SK-N-SH treated with all-trans-retinoic acid at 6 μM for 48 hours (cell line): ENCODE data around the gene EDA2R.

Source experiments
- ATAC-seq: fragments of 200-7000 bp; cut with Tn5 transposase; 3 replicates; pipeline ENCODE4 v1.9.1; 2020; ENCODE audit warnings: mild to moderate bottlenecking, moderate library complexity
- ARNTL ChIP-seq: fragments of 450-650 bp; formaldehyde crosslinking; IDR thresholded peaks from 2 replicates; pipeline ENCODE4 v1.5.0; 2020; ENCODE audit warnings: low read depth, mild to moderate bottlenecking, moderate library complexity, borderline replicate concordance
- BACH2 ChIP-seq: fragments of 250-450 bp; sonication (Bioruptor Pico); IDR thresholded peaks from 2 replicates; pipeline ENCODE4 v1.9.0; 2021; ENCODE audit warnings: mild to moderate bottlenecking, borderline replicate concordance
- CSDC2 ChIP-seq: fragments of 250-450 bp; sonication (Bioruptor Pico); IDR thresholded peaks from 2 replicates; pipeline ENCODE4 v1.5.0; 2020; ENCODE audit warnings: mild to moderate bottlenecking, moderate library complexity
- CSRNP3 ChIP-seq: fragments of 250-450 bp; sonication (Bioruptor Pico); IDR thresholded peaks from 2 replicates; pipeline ENCODE4 v1.5.1; 2021; ENCODE audit warnings: mild to moderate bottlenecking, moderate library complexity
- GLIS3 ChIP-seq: fragments of 250-450 bp; sonication (Bioruptor Pico); IDR thresholded peaks from 2 replicates; pipeline ENCODE4 v1.5.0; 2020; ENCODE audit warnings: mild to moderate bottlenecking, moderate library complexity
- ISL1 ChIP-seq: fragments of 250-450 bp; sonication (Bioruptor Pico); IDR thresholded peaks from 2 replicates; pipeline ENCODE4 v2.1.2; 2022; ENCODE audit warnings: mild to moderate bottlenecking, moderate library complexity
- OSR1 ChIP-seq: fragments of 250-450 bp; sonication (Bioruptor Pico); IDR thresholded peaks from 2 replicates; pipeline ENCODE4 v1.8.0; 2022; ENCODE audit warnings: moderate library complexity, mild to moderate bottlenecking, inconsistent platforms
- POU6F1 ChIP-seq: fragments of 250-450 bp; sonication (Bioruptor Pico); IDR thresholded peaks from 2 replicates; pipeline ENCODE4 v1.8.0; 2021; ENCODE audit warnings: low read depth, mild to moderate bottlenecking, moderate library complexity, borderline replicate concordance
- PPARA ChIP-seq: fragments of 250-450 bp; sonication (Bioruptor Pico); IDR thresholded peaks from 2 replicates; pipeline ENCODE4 v1.5.0; 2020; ENCODE audit warnings: mild to moderate bottlenecking, borderline replicate concordance
- RARB ChIP-seq: fragments of 250-450 bp; sonication (Bioruptor Pico); IDR thresholded peaks from 2 replicates; pipeline ENCODE4 v1.8.0; 2021; ENCODE audit warnings: mild to moderate bottlenecking, moderate library complexity
- SNAI2 ChIP-seq: fragments of 250-450 bp; sonication (Bioruptor Pico); IDR thresholded peaks from 2 replicates; pipeline ENCODE4 v1.5.0; 2020; ENCODE audit warnings: mild to moderate bottlenecking, moderate library complexity
- TCF4 ChIP-seq: fragments of 250-450 bp; sonication (Bioruptor Pico); IDR thresholded peaks from 2 replicates; pipeline ENCODE4 v1.8.0; 2021; ENCODE audit warnings: mild to moderate bottlenecking, moderate library complexity, borderline replicate concordance
- ZFP3 ChIP-seq: fragments of 250-450 bp; sonication (Bioruptor Pico); IDR thresholded peaks from 2 replicates; pipeline ENCODE4 v1.5.0; 2020; ENCODE audit warnings: mild to moderate bottlenecking, moderate library complexity
- ZFP30 ChIP-seq: fragments of 450-650 bp; formaldehyde crosslinking; IDR thresholded peaks from 2 replicates; pipeline ENCODE4 v1.5.0; 2022; ENCODE audit warnings: mild to moderate bottlenecking, moderate library complexity
- ZNF565 ChIP-seq: fragments of 450-650 bp; formaldehyde crosslinking; conservative IDR thresholded peaks from 2 replicates; pipeline ENCODE4 v1.5.0; 2020; ENCODE audit warnings: low read depth, mild to moderate bottlenecking, moderate library complexity
- ZNF70 ChIP-seq: fragments of 450-650 bp; formaldehyde crosslinking; IDR thresholded peaks from 2 replicates; pipeline ENCODE4 v1.5.0; 2020; ENCODE audit warnings: mild to moderate bottlenecking, moderate library complexity
- ZNF8 ChIP-seq: fragments of 450-650 bp; formaldehyde crosslinking; IDR thresholded peaks from 2 replicates; pipeline ENCODE4 v1.5.0; 2020; ENCODE audit warnings: mild to moderate bottlenecking, moderate library complexity
- TF ChIP-seq, protein P1 (sequence below): fragments of 250-450 bp; sonication (Bioruptor Pico); IDR thresholded peaks from 2 replicates; pipeline ENCODE4 v1.8.0; 2020; ENCODE audit warnings: mild to moderate bottlenecking, moderate library complexity, borderline replicate concordance
- TF ChIP-seq, protein P2 (sequence below): fragments of 250-450 bp; sonication (Bioruptor Pico); IDR thresholded peaks from 2 replicates; pipeline ENCODE4 v1.5.0; 2020; ENCODE audit warnings: mild to moderate bottlenecking, moderate library complexity
- TF ChIP-seq, protein P3 (sequence below): fragments of 250-450 bp; sonication (Bioruptor Pico); IDR thresholded peaks from 2 replicates; pipeline ENCODE4 v1.5.1; 2020; ENCODE audit warnings: low read depth, mild to moderate bottlenecking, moderate library complexity

EDA2R gene

GRCh38 chrX:66674506-66674905 lies 35.6 kb upstream of the EDA2R start:
- no peak for TF ChIP-seq PPARA
- TF ChIP-seq CSRNP3 = no peak
- TF ChIP-seq, protein P1, sequence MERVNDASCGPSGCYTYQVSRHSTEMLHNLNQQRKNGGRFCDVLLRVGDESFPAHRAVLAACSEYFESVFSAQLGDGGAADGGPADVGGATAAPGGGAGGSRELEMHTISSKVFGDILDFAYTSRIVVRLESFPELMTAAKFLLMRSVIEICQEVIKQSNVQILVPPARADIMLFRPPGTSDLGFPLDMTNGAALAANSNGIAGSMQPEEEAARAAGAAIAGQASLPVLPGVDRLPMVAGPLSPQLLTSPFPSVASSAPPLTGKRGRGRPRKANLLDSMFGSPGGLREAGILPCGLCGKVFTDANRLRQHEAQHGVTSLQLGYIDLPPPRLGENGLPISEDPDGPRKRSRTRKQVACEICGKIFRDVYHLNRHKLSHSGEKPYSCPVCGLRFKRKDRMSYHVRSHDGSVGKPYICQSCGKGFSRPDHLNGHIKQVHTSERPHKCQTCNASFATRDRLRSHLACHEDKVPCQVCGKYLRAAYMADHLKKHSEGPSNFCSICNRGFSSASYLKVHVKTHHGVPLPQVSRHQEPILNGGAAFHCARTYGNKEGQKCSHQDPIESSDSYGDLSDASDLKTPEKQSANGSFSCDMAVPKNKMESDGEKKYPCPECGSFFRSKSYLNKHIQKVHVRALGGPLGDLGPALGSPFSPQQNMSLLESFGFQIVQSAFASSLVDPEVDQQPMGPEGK (CRISPR knock-in tag) = no peak
- no peak for TF ChIP-seq ZNF565 (CRISPR knock-in tag)
- TF ChIP-seq POU6F1 (CRISPR knock-in tag) = no peak
- TF ChIP-seq ZFP30 (CRISPR knock-in tag) = no peak
- no peak for TF ChIP-seq ZNF8
- TF ChIP-seq, protein P2, sequence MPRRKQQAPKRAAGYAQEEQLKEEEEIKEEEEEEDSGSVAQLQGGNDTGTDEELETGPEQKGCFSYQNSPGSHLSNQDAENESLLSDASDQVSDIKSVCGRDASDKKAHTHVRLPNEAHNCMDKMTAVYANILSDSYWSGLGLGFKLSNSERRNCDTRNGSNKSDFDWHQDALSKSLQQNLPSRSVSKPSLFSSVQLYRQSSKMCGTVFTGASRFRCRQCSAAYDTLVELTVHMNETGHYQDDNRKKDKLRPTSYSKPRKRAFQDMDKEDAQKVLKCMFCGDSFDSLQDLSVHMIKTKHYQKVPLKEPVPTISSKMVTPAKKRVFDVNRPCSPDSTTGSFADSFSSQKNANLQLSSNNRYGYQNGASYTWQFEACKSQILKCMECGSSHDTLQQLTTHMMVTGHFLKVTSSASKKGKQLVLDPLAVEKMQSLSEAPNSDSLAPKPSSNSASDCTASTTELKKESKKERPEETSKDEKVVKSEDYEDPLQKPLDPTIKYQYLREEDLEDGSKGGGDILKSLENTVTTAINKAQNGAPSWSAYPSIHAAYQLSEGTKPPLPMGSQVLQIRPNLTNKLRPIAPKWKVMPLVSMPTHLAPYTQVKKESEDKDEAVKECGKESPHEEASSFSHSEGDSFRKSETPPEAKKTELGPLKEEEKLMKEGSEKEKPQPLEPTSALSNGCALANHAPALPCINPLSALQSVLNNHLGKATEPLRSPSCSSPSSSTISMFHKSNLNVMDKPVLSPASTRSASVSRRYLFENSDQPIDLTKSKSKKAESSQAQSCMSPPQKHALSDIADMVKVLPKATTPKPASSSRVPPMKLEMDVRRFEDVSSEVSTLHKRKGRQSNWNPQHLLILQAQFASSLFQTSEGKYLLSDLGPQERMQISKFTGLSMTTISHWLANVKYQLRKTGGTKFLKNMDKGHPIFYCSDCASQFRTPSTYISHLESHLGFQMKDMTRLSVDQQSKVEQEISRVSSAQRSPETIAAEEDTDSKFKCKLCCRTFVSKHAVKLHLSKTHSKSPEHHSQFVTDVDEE = no peak
- TF ChIP-seq ZNF70 = no peak
- no peak for TF ChIP-seq ARNTL (CRISPR knock-in tag)
- no peak for TF ChIP-seq ISL1 (CRISPR knock-in tag)
- no peak for TF ChIP-seq ZFP3 (CRISPR knock-in tag)
- no peak for TF ChIP-seq CSDC2
- no peak for TF ChIP-seq SNAI2 (CRISPR knock-in tag)
- TF ChIP-seq BACH2 = no peak
- TF ChIP-seq RARB (CRISPR knock-in tag) = no peak
- no peak for TF ChIP-seq TCF4 (CRISPR knock-in tag)
- no peak for TF ChIP-seq GLIS3 (CRISPR knock-in tag)
- no peak for TF ChIP-seq OSR1
- TF ChIP-seq, protein P3, sequence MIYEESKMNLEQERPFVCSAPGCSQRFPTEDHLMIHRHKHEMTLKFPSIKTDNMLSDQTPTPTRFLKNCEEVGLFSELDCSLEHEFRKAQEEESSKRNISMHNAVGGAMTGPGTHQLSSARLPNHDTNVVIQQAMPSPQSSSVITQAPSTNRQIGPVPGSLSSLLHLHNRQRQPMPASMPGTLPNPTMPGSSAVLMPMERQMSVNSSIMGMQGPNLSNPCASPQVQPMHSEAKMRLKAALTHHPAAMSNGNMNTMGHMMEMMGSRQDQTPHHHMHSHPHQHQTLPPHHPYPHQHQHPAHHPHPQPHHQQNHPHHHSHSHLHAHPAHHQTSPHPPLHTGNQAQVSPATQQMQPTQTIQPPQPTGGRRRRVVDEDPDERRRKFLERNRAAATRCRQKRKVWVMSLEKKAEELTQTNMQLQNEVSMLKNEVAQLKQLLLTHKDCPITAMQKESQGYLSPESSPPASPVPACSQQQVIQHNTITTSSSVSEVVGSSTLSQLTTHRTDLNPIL (CRISPR knock-in tag) = no peak
- no peak for ATAC-seq

DNA sequence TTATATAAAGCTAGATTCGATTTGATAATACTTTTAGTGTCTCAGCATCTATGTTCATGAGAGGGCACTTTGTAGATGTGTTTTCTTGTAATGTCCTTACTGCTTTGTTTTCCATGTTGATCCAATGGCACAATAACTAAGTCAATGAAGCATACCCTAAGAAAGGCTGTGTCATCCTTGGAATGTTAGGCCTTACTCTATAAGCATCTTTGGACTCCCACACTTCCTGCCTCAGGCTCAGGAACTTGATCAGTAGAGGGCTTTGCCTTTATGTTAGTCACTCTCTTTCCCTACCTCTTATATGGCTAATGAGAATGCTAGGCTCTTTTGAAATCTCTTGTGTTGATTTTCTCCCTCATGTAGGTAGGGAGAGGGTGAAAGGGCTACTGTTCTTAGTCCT lies 33.2 kb upstream of the EDA2R start:
- no peak for ATAC-seq
- TF ChIP-seq ZNF70 (no peak), OSR1 (no peak), GLIS3 (CRISPR knock-in tag) (no peak), ZFP3 (CRISPR knock-in tag) (no peak), CSDC2 (no peak), BACH2 (no peak)

GRCh38 chrX:66654411-66654810 lies 15.5 kb upstream of the EDA2R start:
- ATAC-seq = no peak
- TF ChIP-seq BACH2 = no peak
- TF ChIP-seq, protein P3 (CRISPR knock-in tag) = no peak
- TF ChIP-seq CSDC2 = no peak
- TF ChIP-seq ZFP3 (CRISPR knock-in tag) = no peak
- TF ChIP-seq, protein P2 = no peak
- no peak for TF ChIP-seq ZNF8
- no peak for TF ChIP-seq ISL1 (CRISPR knock-in tag)
- no peak for TF ChIP-seq ZNF70
- TF ChIP-seq CSRNP3 = no peak
- no peak for TF ChIP-seq POU6F1 (CRISPR knock-in tag)
- no peak for TF ChIP-seq PPARA
- no peak for TF ChIP-seq ZFP30 (CRISPR knock-in tag)
- TF ChIP-seq SNAI2 (CRISPR knock-in tag) = no peak
